ENCODE data around the gene RNH1. TPM values are rescaled to one million over a fixed set of nuclear protein-coding genes. Genes with fewer than 3 reads are reported as not detected.

Gene RNH1
- total RNA-seq, 2 donors from 2014 or later, result 42.7 to 43.2 TPM

DNA sequence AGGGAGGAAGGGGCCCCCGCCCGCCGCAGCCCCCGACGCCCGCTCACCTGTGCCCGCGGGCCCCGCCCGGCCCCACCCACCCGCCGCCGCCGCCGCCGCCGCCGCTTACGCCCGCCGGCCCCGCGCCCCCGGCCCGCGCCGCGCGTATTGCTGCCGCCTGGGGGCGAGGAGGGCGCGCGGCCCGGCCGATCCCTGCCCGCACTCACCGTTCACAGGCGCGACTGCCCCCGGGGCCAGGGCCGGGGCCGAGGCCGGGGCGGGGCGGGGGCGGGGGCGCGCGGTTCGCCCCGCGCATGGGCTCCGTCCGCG lies 28.1 kb upstream of the RNH1 start:
- no peak for TF ChIP-seq CTCF (conservative IDR thresholded peaks at IDR 0.05)
- no peaks in the 10 kb centered on the region for H3K4me1 ChIP-seq (ENCODE audit: control insufficient read depth, insufficient read depth, low read length)
- H3K9me3 ChIP-seq (ENCODE audit: control insufficient read depth, low read length), result no peaks in the 10 kb centered on the region
- H3K4me3 ChIP-seq (ENCODE audit: low read length), result peak overlapping the region; percentile 86
- H3K27ac ChIP-seq (ENCODE audit: low read depth, low read length), result no peak overlapping the region
- Mint-ChIP-seq H3K9me3 (no peaks in the 10 kb centered on the region), H3K4me3 (peak overlapping the region; percentile 66), H3K27me3 (ENCODE audit: insufficient read depth) (peaks cover 9% of the 10 kb centered on the region), H3K36me3 (ENCODE audit: low read depth) (peaks cover 10% of the 10 kb centered on the region), H3K4me1 (no peaks in the 10 kb centered on the region), H3K27ac (no peak overlapping the region)
- WGBS, 2 experiments (ENCODE audit: insufficient coverage in 1 of 2, insufficient read length in 1 of 2), result 0 to 2% methylated on average over 23 to 55 of the region's 56 CpGs
- H3K27me3 ChIP-seq (ENCODE audit: control insufficient read depth, insufficient read depth, low read length, poor library complexity, severe bottlenecking), result no peaks in the 10 kb centered on the region
- no peak overlapping the region for H3K9ac ChIP-seq (ENCODE audit: extremely low read depth, low read length, poor library complexity, severe bottlenecking)
- no peak for DNase-seq
- peaks cover 8% of the 10 kb centered on the region for H3K36me3 ChIP-seq (ENCODE audit: control insufficient read depth, insufficient read depth, low read length)

DNA sequence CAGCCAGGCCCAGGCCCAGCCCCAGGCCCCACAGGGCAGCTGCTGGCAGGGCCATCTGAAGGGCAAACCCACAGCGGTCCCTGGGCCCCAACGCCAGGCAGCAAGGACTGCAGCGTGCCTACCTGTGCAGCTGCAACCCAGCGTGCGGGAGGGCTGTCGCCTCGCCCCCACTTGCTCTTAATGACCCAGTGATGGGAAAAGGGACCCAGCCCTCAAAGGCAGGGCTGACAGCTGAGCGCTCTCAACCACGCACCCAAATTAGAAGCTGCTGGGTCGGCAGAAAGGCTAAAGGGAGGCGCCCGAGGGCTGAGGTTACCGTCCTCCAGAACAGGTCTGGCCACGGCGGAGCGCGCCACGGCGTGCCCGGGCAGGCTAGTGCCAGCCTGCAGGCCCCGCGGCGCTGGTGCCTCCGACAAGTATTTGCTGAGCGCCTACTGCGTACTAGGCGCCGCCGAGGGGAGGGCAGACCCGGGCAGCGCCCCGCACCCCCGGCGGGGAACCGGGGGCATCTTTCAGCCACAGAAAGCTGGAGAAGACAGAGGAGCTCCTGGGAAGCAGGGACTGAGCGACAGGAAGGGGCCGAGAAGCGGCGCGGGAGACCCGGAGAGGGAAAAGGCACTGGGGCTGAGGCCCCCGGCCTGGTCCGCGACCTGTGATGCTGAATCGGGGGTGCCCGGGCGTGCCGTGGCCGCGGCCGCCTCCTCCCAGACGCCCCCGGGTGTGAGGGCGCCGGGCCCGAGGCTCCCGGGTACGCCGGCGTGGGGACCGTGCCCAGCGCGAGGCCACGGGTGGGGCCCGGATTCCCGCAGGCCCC lies 27.6 kb upstream of the RNH1 start:
- Mint-ChIP-seq H3K4me3 (peak overlapping the region; percentile 65), H3K4me1 (no peaks in the 10 kb centered on the region), H3K36me3 (ENCODE audit: low read depth) (peaks cover 10% of the 10 kb centered on the region), H3K9me3 (no peaks in the 10 kb centered on the region), H3K27me3 (ENCODE audit: insufficient read depth) (peaks cover 9% of the 10 kb centered on the region), H3K27ac (no peak overlapping the region)
- Histone ChIP-seq H3K27me3 (ENCODE audit: control insufficient read depth, insufficient read depth, low read length, poor library complexity, severe bottlenecking) (no peaks in the 10 kb centered on the region), H3K9me3 (ENCODE audit: control insufficient read depth, low read length) (no peaks in the 10 kb centered on the region), H3K4me1 (ENCODE audit: control insufficient read depth, insufficient read depth, low read length) (no peaks in the 10 kb centered on the region), H3K27ac (ENCODE audit: low read depth, low read length) (no peak overlapping the region), H3K9ac (ENCODE audit: extremely low read depth, low read length, poor library complexity, severe bottlenecking) (peak overlapping the region; percentile 33), H3K36me3 (ENCODE audit: control insufficient read depth, insufficient read depth, low read length) (peaks cover 8% of the 10 kb centered on the region), H3K4me3 (ENCODE audit: low read length) (peak overlapping the region; percentile 86)
- WGBS, 2 experiments (ENCODE audit: insufficient coverage in 1 of 2, insufficient read length in 1 of 2), result 16 to 32% methylated on average over 33 to 66 of the region's 66 CpGs
- peak; percentile 69 for DNase-seq
- TF ChIP-seq CTCF (conservative IDR thresholded peaks at IDR 0.05), result no peak

DNA sequence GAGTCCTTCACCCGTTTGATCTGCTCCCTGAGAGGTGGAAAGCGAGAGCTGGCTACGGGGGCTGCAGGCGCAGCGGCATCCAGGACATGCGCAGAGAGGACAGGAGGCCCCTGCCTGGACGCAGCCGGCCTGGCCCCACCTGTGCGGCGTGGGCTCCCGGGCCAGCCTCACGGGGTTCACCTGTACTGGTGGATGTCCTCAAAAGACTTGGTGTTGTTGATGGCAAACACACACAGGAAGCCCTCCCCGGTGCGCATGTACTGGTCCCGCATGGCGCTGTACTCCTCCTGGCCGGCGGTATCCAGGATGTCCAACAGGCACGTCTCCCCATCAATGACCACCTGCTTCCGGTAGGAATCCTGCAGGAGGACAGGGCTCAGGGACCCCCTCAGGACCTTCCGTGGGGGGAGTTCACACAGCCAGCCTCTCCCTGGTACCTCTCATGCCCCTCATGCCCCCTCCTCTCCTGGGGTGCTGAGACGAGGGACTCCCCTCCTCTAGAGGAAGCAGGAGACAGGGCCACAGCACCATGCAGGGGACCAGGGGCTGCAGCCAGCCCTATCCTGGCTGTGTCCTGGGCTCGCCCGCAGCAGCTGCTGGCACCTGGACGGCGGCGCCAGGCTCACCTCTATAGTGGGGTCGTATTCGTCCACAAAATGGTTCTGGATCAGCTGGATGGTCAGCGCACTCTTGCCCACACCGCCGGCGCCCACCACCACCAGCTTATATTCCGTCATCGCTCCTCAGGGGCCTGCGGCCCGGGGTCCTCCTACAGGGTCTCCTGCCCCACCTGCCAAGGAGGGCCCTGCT lies 26.7 kb upstream of the RNH1 start:
- Histone ChIP-seq H3K9ac (ENCODE audit: extremely low read depth, low read length, poor library complexity, severe bottlenecking) (no peak overlapping the region), H3K27ac (ENCODE audit: low read depth, low read length) (no peak overlapping the region), H3K36me3 (ENCODE audit: control insufficient read depth, insufficient read depth, low read length) (peaks cover 8% of the 10 kb centered on the region), H3K9me3 (ENCODE audit: control insufficient read depth, low read length) (no peaks in the 10 kb centered on the region), H3K4me1 (ENCODE audit: control insufficient read depth, insufficient read depth, low read length) (no peaks in the 10 kb centered on the region), H3K27me3 (ENCODE audit: control insufficient read depth, insufficient read depth, low read length, poor library complexity, severe bottlenecking) (no peaks in the 10 kb centered on the region), H3K4me3 (ENCODE audit: low read length) (peak overlapping the region; percentile 86)
- 94 to 95% methylated on average over 32 to 37 of the region's 37 CpGs for WGBS, 2 experiments (ENCODE audit: insufficient coverage in 1 of 2, insufficient read length in 1 of 2)
- peak overlapping the region; percentile 65 for H3K4me3 Mint-ChIP-seq
- H3K27me3 Mint-ChIP-seq (ENCODE audit: insufficient read depth), result peaks cover 9% of the 10 kb centered on the region
- no peak for TF ChIP-seq CTCF (conservative IDR thresholded peaks at IDR 0.05)
- H3K4me1 Mint-ChIP-seq, result no peaks in the 10 kb centered on the region
- H3K9me3 Mint-ChIP-seq, result no peaks in the 10 kb centered on the region
- H3K36me3 Mint-ChIP-seq (ENCODE audit: low read depth), result peaks cover 10% of the 10 kb centered on the region
- DNase-seq, result peak; percentile 38
- no peak overlapping the region for H3K27ac Mint-ChIP-seq

Measured in endodermal cell (in vitro differentiated cells).